Fibroblast of skin of left biceps (primary cell): ENCODE measurements around the gene PAK4.
"Not testable (repeated sequence)": the region's sequence is repeated elsewhere in the genome, so short reads cannot be mapped to it uniquely, and the experiment has no call there.

Experiments
- DNase-seq, 2 experiments: peaks; one replicate each; pipeline ENCODE4 v3.0.0-alpha.2; 2013; ENCODE audit warnings: low read depth in 2 of 2

Gene PAK4

DNA sequence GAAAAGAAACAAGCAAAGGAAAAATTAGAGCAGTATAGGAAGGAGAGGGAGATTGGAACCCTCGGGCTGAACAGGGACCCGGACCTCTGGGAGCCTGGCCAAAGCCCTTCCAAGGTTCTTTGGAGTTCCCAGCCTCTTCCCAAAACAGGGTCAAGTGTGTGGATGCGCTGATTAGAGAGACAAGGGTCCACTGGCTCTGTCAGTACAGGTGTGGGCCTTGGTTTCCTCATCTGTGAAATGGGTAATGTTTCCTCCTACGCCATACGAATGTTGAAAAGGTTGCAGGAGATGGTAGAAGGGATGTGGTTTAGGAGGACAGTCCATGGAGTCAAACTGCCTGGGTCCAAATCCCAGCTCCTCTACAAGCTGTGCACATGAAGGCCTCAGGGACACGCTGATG, 80.5 kb downstream of the PAK4 start:
- no peak for DNase-seq

DNA sequence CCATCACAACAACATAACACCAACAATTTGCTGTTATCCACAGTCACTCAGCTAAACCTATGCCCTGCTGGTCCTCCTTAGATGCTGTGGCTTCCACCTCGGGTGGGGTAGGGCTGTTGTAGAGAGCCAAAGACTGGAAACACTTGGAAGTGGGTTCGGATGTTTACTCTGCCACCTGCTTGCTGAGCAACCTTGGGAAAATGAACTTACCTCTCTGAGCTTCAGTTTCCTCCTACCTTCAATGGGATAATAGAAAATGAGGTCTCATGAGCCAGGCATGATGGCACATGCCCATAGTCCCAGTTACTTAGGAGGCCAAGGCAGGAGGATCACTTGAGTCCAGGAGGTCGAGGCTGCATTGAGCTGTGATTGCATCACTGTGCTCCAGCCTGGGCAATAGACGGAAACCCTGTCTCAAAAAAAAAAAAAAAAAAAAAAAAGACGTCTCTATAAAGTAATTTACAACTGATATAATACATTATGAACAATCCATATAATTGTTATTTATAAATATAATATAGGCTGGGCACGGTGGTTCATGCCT, 81.8 kb downstream of the PAK4 start:
- DNase-seq = no peak

DNA sequence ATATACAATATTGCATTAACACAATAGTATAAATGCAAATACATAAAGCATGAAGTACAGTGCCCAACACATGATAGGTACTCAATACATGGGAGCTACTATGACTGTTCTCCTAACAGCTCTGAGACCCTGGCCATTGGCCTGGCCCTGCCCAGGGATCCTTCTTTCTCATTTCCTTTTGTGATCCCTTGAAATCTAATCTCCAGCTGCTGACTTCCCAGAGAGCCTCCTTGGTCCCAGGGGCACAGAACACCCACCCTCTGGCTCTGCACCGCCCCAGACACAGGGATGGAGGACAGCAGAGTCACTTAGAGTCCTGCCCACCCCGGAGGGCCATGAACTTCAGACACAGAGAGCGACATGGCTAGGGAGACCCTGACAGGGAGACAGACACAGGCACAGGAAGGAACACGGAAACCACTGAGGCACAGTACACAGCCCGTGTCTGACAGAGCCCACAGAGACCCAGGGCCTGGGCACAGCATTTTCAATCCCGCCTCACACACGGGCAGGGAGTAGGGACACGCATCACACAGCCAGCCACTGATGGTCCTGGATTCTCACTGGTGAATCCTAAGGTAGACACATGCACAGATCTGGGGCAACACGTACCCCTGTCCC, 82.7 kb downstream of the PAK4 start:
- no peak for DNase-seq

DNA sequence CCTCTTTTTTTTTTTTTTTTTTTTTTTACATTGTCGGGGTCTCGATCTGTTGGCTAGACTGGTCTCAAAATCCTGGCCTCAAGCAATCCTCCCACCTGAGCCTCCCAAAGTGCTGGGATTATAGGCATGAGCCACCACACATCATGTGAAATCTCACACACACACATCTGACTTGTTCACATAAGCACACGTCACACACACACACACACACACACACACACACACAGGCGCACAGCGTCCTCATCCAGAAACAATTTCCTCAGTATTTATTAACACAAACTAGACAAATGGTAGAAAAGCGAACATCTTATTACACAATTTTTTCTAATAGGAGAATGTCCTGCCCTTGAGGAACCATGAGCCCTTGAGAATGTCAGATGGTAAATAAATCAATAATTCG, 83.6 kb downstream of the PAK4 start:
- DNase-seq = no peak

DNA sequence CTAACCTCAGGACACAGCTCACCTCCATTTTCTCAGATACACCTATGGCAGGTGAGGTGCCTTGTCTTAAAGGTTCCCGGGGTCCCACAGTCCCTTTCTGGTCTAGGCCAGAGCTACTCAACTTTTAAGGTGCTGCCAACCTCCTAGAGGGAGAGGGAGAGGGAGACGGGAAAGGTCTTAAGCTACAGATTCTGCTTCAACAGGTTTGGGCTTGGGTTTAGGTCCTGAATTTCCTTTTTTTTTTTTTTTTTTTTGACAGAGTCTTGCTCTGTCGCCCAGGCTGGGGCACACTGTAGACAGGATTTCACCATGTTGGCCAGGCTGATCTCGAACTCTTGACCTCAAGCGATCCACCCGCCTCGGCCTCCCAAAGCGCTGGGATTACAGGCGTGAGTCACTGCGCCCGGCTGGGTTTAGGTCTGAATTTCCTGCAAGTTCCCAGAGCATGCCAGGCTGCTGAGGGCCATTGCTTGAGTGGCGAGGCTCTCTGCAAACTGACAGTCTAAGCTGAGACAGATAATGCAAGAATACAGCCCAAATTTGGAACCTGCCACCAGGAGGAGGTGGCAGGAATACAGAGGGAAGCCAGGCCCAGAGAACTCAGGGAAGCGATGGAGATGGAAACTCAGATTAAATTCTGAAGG, 86.3 kb downstream of the PAK4 start:
- DNase-seq = no peak

DNA sequence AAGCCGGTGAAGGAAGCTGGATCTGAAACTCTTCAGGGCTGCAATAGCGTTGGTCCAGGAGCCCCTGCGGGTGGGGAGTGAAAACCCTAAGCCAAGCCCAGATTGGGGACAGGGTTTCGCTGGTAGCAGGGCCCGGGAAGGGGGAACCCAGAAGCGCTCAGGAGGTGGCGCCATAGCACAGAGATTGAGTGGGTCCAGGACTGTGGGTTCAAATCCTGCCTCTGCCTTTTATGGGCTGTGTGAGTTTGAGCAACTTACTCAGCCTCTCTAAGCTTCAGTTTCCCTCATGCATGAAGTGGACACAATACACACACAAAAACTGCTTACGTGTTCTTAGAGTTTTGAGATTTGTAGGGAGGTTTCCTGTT, 86.8 kb downstream of the PAK4 start:
- DNase-seq = no peak

DNA sequence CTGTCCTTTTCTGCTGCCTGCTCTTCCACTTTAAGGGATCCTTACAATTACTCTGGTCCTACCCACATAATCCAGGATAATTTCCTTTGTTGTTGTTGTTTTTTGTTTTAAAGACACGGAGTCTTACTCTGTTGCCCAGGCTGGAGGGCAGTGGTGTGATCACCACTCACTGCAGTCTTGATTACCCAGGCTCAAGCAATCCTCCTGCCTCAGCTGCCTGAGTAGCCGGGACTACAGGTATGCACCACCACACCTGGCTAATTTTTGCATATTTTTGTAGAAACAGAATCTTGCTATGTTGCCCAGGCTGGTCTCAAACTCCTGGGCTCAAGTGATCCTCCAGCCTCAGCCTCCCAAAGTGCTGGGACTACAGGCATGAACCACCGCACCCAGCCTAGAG, 89.7 kb downstream of the PAK4 start:
- DNase-seq = not testable (repeated sequence)

DNA sequence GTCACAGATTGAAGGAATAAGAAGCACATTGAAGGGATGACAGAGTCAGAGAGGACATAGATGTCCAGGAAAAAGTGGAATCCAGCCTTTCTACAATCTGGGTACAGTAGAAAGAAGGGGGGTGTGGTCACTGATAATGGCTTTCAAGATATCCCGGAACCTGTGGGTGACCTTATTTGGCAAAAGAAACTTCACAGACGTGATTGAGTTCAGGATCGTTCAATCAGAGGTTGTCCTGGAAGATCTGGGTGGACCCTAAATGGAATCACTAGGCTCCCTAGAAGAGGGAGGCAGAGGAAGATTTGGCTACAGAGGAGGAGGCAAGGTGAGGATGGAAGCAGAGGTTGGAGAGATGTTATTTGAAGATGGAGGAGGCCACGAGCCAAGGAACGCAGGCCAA, 91.5 kb downstream of the PAK4 start:
- no peak for DNase-seq

DNA sequence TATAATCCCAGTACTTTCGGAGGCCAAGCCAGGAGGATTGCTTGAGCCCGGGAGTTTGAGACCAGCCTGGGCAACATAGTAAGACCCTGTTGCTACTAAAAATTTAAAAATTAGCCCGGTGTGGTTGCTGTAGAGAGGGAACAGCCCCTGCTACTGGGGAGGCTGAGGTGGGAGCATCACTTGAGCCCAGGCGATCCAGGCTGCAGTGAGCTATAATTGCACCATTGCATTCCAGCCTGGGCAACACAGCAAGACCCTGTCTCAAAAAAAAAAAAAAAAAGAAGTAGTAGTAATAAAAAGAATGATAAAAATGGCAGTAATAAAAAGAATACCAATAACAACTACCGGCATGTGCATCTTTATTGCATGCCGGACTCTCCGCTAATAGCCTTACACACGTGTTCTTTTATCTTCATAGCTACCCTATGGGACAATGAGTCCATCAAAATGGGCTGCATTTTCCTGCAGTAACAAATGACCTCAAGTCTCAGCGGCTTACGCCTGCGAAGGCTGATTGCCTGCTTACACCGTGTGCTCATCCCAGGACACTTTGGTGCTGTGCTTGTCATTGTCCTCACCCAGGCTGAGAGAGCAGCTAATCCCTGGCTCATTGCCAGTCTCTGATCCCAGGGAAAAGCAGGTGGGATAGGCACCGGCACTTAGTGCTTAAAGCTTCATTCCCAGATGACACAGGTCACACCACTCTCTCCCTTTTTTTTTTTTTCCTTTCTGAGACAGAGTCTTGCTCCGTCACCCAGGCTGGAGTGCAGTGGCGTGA, 92.8 kb downstream of the PAK4 start:
- DNase-seq = no peak

DNA sequence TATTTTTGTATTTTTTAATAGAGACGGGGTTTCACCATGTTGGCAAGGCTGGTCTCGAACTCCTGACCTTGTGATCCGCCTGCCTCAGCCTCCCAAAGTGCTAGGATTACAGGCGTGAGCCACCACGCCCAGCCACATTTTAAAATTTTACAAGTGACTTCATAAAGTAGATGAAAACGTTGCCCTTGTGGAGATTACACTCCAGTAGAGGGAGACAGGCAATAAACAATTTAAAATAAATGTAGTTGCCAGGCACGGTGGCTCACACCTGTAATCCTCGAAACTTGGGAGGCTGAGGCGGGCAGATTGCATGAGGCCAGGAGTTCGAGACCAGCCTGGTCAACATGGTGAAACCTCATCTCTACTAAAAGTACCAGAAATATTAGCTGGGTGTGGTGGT, 93.5 kb downstream of the PAK4 start:
- not testable (repeated sequence) for DNase-seq

DNA sequence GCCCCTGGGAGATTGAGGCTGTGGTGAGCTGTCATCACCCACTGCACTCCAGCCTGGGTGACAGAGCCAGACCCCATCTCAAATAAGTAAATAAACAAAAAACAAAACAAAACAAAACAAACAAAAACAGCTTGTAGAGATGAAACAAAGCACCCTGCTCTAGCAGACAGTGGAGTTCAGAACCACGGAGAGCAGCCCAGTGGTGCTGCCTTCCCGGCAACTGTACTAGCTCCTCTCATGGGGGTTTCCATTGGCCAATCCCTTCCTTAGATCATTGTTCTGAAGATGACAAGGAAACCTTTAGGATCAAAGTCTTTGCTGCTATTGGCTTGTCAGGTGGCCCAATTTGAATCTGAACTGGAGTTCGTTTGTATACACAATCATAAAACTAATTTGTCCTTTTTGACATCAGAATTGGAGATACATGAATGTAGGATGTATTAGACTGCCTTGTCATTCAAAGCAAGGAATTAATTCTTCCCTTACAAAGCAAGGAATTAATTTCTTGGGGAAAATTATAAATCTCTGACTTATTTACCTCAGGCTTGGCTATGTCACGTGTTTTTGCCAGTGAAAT, 98.2 kb downstream of the PAK4 start:
- DNase-seq = no peak

DNA sequence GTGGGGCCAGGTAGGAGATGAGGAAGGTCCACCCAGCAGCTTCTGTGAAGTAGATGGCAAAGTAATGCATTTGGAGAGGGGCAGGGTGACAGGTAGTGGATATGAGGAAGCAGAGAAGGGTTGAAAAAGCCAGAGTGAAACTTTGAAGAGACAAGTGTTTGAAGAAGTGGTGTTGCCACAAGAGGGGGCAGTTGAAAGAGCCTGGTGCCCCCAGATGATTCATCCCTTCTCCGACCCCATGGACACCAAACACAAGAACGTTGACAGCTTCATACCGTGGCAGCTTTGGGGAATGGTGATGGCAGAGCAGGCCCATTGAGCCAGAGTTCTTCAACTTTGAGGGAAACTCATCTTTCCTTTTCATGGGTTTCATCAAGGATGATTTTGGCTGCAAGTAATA, 99.3 kb downstream of the PAK4 start:
- DNase-seq = no peak
